HG03280 (cell line): Measurements from ENCODE around the gene CITED2.
"Not testable (repeated sequence)": the region's sequence is repeated elsewhere in the genome, so short reads cannot be mapped to it uniquely, and the experiment has no call there.

Experiments used
- ATAC-seq: cut with Tn5 transposase; IDR thresholded peaks from one replicate; pipeline ENCODE4 v1.9.1; 2021; ENCODE audit warnings: mild to moderate bottlenecking, moderate library complexity; ENCODE audit not compliant: unreplicated experiment

The CITED2 gene, protein sequence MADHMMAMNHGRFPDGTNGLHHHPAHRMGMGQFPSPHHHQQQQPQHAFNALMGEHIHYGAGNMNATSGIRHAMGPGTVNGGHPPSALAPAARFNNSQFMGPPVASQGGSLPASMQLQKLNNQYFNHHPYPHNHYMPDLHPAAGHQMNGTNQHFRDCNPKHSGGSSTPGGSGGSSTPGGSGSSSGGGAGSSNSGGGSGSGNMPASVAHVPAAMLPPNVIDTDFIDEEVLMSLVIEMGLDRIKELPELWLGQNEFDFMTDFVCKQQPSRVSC

DNA sequence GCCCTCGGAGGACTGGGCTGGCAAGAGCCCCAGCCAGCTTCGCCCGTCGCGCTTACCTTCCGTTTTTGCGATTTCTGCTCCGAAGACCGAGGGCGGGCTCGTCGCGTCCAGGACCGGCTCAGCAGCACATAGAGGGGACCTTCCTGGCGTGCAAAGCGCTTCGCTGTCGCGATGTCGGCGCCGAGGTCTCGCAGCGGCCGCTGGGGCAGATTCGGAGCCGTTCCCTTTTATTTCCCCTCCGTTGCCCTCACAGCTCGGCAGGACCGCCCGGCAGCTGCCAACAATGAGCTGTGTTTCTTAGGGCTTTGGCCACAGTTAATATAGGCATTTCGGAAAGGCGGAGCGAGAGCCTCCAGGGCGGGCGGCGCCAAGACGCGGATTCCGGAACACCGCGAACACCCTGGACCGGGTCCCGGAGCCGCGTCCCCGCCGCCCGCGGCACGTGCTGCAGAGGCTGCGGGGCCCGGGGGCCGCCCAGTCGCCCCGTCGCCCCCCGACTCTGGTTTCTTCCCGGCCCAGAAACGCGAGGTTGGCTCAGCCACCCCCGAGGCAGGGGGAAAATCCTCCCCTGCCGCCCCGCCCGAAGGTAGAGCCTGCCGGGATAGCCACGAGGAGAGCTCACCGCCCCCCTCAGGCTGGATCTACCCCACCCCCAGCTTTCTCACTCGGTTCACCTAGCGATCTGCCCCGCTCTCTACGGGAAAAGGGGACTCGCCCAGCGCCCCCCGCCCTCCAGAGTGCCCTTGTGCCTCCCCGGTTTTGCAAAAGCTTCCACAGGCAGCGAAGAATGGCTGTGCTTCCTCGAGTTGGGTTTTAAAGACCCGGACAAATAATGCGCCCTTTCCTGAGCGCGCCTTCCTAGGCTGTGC is at the start of gene CITED2:
TSS of gene CITED2 (minus strand) at position 292 of the 869 bp plus-strand sequence. CDS start 704 bp downstream, outside the sequence.
- peak; percentile 63 for ATAC-seq

DNA sequence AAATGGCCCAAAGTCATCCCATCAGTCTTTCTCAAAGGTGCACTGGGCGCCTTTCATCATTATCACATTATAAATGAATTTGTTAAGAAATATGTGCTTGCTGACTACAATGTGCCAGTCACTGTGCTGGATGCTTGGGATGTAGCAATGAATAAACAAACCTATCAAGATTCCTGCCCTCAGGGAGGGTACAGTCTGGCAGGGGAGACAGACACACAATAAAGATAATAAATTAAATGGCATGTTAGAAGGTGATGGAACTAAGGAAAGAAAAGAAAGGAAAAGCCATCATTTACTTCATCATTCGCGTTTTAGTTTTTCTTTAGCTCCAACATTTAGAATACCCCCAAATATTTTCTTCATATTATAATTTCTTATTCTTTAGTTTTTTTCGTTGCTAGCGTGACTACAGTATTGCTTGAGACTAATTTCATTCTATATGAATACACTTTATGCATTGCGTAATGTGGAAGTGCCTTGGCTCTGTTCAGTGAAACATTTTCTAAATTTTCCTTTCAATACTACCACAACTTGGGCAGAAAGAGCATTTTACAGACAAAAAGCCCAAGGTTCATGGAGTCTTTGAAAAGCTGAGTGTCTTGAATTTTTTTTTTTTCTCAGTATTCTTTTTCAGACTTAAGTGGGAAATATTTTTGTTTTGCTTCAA is 48.7 kb upstream of the CITED2 start:
- no peak for ATAC-seq

DNA sequence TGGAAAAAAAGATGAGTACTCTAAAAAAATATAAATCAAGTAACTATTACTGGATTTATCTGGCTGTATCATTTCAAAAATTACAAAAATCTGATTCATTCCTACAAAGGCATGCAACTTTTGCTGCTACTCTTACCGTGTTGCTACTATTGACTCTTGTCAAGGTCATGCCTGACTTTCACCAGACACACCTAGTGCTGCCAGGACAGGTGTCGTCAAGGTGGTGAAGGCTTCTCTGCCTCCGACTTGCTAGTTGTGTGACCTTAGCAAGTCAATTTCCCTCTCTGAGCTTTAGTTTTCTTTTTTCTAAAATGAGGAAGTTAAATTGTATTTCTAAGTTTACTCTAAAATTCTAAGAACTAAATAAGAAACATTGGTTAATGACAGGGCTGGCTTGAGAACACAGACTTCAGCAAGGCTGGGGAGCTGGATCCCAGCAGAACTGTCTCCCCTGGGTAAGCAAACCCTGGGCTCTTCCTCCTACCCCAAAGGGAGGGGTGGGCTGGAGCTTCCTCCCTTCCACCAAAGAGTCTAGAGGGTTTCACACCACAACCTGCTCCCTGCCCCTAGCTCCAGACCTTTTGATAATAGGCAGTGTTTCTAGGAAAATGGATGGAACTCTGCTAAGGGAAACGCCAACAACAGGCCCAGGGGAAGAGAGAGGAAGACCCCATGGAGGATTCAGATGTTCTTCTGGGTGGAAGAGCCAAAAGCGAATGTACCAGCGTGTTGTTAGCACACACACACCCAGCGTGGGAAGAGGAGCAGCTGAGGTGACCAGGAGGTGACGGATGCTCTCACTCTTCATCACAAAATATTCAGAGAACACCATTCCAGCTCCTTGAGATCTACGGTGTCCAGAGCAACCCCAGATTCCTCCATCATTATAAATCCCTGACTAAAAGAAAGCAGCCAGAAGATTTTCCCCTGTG is 47.9 kb upstream of the CITED2 start:
- ATAC-seq, result no peak

DNA sequence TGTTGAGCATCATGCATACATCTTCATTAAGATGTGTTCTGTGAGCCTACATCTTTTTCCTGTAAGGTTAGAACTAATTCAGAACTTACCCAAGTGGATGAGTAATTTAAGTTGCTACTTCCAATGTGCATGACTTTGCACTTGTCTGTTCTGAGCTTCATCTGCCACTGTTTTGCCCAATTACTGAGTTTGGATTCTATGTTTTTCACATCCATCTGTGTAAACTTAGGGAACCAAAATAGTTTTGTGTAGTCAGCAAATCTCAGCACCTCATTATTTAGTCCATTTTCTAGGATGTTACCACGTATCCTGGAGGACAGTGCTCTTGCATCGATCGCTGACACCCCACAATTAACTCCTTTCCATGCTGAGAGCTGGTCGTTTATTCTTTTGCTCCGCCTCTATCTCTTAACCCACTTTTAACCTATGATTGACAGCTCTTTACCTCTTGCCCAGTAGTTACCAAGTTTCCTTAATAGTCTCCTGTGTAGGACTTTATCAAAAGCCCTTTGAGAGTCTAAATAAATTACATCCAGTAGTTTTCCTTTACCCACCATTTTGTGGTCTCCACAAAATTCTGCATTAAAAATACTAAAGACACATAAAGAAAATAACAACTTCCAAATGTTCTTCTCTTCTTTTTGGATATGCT is 44.2 kb upstream of the CITED2 start:
- ATAC-seq, result no peak

DNA sequence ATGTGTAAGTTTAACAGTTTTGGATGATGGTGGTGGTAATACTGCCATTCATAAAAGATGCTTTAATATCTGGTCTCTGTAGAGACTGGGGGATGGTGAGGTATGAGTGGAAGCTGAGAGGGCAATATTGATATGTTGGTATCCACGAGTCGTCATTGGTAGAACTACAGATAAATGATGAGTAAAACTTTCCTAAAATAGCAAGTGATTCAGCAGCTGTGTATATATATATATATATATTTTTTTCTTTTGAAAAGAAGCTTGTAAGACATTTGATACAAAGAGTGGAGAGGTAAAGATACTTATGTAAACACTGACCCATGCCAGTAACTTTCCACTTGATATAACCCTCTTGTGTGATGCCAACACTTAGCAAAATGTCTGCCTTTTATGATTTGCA is 41.7 kb upstream of the CITED2 start:
- no peak for ATAC-seq

DNA sequence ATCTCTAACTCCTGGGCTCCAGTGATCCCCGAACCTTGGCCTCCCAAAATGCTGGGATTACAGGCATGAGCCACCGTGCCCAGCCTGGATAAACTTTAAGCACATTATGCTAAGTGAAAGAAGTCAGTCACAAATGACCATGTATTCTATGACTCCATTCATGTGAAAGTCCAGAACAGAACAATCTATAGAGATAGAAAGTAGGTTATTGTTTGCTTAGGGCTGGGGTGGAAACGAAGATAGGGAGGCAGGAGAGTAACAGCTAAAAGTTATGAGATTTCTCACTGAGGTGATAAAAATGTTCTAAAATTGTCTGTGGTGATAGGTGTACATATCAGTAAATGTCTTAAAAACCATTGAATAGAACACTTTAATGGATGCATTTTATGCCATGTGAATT is 40.9 kb upstream of the CITED2 start:
- no peak for ATAC-seq

DNA sequence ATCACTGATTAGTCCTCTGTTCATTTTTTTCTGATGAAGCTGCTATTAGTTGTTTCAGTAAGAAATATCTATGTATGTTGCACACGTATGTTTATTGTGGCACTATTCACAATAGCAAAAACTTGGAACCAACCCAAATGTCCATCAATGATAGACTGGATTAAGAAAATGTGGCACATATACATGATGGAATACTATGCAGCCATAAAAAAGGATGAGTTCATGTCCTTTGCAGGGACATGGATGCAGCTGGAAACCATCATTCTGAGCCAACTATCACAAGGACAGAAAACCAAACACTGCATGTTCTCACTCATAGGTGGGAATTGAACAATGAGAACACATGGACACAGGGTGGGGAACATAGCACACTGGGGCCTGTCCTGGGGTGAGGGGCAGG is 37.7 kb upstream of the CITED2 start:
- ATAC-seq, result not testable (repeated sequence)

DNA sequence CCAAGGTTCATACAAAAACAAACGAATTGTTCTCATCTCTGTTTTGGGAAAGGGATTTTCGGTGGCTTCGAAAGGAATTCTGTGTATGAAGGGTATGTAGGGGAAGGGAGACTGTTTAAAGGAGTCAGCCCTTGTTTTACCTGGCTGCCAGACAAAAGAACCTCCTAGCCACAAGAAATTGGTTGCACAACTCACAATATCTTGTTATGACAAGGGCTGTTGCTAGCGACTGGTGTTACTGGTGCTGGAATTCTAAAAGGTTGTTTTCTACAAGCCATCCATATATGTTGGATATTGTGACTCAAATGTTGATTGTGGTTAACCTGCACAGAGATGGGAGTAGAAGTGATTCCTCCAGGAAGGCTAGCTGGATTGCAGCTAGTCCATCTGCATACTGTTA is 34.6 kb upstream of the CITED2 start:
- no peak for ATAC-seq

DNA sequence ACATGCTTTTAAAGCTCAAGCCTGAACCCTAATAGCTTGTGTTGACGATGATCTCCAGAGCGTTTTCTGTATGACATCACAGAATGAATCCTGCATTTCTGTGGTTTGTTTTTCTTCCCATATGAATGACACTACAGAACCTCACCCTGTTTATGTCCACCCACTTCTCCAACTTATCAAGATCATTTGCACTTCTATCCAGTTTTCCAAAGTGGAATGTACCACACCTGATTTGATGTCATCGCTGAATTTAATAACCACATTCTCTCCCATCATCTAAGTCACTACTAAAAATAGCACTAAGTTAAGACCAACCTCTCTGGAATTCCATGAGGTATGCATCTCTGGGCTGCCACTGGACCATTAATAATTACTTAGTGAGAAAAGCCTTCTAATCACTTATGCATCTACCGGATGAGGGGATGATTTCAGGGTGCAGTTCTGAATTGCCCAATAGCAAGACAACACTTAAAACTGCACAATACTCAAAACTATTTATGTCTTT is 33.3 kb upstream of the CITED2 start:
- no peak for ATAC-seq

DNA sequence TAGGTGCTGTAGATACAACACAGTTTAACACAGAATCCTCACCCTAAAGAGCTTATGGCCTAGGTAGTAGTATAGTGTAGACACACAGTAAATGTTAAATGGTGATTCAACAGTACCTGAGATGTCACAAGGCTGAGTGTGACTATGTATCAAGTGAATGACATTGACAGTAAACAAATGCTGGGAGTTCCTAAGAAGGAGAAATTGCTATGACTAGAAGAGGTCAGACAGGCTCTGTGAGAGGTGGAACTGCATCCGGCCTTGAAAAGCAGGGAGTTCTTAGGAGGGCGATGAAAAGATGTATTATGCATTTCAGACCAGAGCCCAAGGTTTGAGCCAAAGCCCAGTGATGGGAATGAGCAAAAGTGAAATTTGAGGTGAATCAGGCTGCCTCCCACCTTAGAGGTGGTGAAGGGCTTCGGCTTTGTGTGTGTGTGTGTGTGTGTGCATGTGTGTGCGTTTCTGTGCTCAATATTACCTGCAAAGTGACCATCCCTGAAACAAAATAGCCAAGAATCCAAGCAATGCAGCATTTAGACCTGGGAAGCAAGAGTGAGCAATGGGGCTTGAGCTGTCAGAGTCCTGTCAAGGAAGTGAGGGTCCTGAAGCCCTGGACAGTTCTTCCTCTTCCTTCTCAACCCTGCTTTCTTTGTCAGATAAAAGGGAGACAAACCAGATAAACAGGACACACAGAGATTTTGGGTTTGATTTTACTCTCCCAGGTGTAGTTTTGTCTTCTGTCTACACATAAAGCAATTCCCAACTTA is 32.3 kb upstream of the CITED2 start:
- ATAC-seq, result no peak

DNA sequence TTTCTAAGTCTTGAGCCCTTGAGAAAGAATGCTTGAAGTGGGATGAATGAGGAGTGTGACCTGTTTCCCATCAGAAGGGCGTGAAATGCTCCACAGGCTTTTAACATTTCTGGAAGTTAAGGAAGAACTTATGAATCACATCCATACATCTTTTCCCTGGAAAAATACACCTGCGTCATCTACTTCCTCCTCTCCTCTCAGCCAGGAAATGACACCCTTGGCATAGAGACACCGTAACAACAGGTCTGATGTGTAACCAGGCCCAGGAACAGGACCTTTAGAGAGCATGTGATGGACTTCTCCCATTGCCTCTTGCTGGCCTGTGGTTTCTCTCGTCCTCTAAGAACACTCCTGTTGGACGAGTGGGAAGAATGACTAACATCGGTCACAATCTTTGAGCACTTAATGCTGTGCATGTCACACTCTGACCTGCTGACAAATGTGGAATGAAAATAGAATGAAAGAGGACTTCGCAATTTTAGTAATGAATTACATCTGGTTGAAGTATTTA is 28.5 kb upstream of the CITED2 start:
- ATAC-seq, result no peak

DNA sequence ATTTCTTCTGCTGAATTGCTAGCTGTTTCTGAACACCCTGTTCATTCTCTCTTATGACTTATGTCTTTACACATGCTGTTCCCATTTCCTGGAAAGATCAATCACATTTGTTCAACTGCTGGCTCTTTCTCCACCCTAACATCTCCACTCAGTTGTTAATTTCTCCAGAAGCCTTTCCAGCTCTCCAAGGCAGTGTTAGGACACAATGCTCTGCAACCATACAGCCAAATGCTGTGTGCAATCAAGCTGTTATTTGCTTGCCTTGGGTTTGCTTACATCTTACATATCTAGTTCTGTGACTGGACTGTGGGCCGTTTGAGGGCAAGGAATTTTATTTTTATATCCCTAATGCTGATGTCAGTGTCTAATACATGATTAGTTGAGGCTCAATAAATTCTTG is 24.2 kb upstream of the CITED2 start:
- no peak for ATAC-seq

DNA sequence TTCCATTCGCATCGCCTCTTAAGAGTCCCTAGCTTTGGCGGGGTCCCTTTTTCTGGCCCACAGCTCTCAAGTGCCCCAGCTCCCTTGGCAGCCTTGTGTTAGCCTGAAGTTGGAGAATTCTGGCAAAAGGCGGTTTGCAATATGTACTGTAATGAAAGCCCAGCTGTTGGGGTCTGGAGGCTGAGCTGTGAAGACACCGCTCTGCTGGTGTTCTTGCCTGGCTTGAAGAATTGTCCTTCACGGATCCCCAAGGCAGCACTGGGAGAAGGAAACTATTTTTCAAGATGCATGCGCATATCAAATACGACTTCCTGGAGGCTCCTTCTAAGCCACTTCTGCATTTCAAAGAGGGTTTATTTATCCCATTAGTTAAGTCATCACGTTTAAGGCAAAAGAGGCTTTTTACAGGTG is 21.4 kb upstream of the CITED2 start:
- no peak for ATAC-seq

DNA sequence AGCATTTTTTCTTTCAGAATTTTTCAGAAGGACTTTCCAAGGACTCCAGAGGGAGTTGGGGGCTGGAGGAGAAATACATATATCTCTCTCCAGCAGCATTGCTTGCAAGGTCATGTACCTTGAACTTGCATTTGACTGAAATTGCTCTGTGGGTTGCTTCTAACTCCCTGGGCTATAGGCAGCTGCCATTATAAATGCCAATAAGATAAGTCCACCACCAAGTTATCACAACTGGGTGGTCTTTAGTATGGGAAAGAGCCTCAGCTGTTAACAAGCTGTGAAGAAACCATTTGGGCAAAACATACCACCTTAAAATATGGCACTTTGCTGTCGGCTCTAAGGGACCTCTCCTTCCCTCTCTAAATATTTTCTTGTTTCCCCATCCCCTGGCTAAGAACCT is 20.9 kb upstream of the CITED2 start:
- ATAC-seq, result no peak

DNA sequence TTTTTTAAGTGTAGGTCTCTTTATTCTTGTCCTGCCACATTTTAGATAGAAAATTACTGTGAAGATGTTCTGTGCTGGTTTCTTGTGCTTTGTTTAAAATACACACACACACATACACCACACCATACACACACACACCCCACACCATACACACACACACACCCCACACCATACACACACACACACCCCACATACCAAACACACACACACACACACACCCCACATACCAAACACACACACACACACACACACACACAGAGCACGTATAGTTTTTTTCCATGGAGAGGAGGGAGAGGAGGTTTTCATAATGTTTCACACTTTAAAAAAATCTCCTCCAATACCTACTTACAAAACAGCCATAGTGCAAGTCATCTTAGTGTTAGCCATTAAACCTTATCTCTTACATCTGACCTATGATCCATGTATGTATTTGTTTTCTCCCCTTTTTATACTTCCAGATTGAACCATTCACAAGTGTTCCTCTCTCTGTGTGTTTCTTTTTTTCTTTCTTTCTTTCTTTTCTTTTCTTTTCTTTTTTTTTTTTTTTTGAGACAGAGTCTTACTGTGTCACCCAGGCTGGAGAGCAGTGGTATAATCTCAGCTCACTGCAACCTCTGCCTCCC is 19.7 kb upstream of the CITED2 start:
- ATAC-seq, result no peak

DNA sequence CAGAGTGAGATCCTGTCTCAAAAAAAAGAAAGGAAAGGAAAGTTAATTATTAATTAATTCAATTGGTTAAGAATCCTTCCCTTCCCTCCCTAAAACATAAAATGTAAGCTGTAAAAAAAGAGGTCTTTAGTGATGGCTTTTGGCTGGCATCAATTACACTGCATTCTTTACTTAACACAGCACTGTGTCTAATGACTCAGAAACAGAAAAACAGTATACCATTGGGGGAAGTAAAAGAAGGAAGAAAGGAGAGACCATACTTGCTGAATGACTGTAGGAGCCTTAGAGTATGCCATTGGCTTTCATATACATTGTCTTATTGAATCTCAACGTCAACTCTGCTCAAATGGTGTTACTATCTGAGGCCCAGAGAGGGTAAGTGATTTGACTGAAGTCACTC is 18.3 kb upstream of the CITED2 start:
- ATAC-seq, result peak; percentile 88

DNA sequence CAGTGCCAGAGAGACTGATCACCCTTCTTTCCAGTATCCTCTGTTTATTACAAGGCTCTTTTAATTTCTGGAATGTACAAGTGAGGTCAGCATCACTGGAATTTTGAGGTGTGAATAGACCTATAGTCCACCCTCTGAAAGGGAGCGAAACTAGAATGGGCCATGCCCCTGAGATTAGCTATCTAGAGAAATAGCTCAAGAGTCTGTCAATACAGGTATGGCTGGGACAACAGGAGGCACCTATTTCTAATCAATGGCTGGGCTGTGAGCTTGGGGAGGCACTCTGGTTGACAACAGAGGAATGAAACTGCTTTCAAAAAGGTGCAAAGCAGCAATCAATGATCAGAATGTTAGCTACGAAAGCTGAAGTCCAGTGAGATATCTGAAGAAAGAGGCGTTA is 17.3 kb upstream of the CITED2 start:
- no peak for ATAC-seq

DNA sequence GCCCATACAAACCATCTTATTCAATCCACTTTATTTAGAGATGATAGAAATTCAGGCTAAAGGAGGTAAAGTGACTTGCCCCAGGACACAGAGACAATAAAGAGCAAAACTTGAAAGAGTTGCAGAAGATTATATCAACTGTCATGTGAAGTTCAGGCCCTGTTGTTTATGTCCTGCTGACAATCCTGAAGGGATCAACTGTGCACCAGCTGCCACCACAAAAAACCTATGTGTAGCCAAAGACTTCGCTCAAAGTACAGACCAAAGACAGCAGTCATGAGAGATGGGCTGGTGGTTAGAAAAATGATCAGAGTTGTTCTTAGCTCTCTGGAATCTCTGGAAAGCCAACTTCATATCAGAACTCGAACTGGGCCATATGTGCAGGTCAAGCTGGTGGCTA is 16.0 kb upstream of the CITED2 start:
- ATAC-seq, result no peak

DNA sequence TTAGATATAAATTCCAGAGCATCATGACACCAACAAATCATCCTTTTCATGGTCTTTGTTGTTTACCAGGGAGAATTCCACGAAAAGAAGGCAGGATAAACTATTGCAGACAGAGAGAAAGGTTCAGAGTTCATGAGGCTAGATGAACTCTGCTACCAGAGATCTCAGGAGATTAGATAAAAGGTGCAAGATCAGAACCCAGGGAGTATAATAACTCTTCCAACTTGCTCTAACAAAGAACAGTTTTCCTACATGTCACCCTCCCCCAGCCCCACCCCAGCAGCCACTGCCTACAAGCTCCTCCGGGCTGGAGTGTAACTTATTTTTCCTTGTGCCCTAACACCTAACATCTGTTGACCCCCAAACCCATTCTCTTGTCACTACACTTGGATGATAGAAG is 13.9 kb upstream of the CITED2 start:
- ATAC-seq, result no peak
